Activated T-helper 9 cell treated with anti-CD3 and anti-CD28 coated beads, Interleukin-2, amount 50 U/mL, for 16 hours (primary cell): ENCODE data around the gene PCSK4.
A peak's percentile ranks its signal among the peaks of the same experiment; 100 is the strongest.
"Not testable (repeated sequence)": the region's sequence is repeated elsewhere in the genome, so short reads cannot be mapped to it uniquely, and the experiment has no call there.

Source experiments
- DNase-seq: peaks from one replicate; pipeline ENCODE4 v3.0.0-alpha.2; 2020; ENCODE audit warnings: low read depth

The PCSK4 gene

DNA sequence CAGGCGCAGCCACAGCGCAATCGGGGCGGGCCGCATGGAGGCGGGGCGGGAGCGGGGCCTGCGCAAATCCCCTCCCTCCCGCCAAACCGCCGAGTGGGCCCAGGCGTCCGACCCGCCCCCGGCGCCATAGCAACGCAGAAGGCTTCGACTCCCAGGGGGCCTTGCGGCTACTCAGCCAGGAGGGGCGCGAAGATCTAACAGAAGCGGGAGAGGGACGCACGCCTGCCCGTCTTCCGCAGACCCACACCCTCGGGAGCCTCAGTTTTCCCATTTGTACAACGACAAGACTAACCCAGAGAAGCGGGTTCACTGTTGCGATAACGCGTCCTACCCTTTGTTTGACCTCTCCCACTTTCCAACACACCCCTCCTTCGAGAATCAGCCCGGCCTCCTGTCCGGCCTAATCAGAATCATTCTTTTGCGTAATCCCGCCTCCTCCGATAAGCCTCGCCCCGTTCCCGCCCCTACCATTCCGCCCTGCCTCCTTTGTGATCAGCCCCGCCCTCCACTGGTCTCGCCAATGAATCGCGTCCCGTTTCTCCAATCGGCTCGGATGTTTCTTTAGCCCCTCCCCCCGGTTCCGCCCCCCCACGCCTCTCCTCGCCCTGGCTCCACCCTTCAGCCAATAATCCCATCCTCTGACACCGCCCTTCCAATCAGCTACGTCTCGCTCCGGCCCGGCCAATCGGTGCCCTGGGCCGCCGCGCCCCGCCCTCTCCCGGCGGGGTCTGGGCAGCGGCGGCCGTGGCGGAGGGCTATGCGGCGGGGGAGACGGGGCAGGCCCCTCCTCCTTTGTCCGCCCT, at the start of gene PCSK4:
PCSK4 (minus strand) TSS at position 40 of the 803 bp plus-strand sequence; CDS start at position 36, 4 bp downstream.
- peak; percentile 95 for DNase-seq

DNA sequence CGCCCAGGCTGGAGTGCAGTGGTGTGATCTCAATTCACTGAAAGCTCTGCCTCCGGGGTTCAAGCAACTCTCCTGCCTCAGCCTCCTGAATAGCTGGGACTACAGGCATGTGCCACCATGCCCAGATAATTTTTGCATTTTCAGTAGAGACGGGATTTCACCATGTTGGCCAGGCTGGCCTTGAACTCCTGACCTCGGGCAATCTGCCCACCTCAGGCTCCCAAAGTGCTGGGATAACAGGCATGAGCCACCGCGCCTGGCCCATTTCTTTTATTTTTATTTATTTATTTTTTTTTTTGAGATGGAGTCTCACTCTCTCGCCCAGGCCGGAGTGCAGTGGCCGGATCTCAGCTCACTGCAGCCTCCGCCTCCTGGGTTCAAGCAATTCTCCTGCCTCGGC, 49.6 kb upstream of the PCSK4 start:
- DNase-seq, result not testable (repeated sequence)

DNA sequence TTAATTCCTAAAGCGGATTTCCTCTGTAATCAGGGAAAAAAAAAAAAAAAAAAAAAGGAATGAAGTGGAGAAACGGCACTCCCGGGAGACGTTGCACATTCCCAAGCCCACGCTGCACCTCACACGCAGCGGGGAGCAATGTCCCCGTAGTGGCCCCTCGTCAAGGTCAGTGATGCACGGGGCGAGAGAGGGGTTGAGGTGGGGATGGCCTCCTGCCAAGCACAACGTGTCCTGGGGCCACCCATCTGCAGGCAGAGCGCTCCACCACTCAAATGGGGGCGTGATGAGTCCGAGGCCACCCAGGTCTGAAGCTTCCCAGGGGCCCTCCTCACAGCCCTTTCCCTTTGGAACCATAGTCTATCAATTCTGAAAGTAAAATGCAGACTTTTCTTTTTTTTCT, 48.8 kb upstream of the PCSK4 start:
- DNase-seq, result no peak

DNA sequence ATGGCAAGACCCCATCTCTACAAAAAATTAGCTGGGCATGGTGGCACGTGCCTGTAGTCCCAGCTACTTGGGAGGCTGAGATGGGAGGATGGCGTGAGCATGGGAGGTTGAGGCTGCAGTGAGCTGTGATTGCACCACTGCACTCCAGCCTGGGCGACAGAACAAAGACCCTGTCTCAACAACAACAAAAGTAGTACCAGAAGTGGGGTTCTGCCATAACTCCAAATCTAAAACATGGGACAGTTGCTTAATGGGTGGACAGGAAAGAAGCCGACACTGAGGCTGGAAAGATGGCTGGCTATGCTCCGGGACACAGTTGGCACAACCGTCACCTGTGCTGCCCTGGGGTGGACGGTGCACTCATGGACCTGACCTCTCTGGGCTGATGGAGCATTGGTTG, 45.5 kb upstream of the PCSK4 start:
- DNase-seq, result not testable (repeated sequence)

DNA sequence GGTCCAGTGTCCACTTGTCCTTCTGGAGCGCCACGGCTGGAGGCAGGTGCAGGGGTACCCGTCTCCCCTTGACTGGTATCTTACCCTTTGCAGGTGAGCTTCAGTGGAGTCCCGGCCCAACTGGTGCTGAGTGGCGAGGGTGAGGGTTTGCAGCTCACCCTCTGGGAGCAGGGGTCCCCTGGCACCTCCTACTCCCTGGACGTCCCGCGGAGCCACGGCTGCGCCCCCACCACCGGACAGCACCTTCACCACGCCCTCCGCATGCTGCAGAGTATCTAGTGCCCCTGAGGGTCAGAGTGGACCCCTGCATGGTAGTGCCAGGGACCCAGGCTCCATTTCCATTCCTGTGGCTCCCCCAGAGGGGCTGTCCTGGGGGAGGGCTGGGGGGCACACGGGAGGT, 44.8 kb upstream of the PCSK4 start:
- no peak for DNase-seq

DNA sequence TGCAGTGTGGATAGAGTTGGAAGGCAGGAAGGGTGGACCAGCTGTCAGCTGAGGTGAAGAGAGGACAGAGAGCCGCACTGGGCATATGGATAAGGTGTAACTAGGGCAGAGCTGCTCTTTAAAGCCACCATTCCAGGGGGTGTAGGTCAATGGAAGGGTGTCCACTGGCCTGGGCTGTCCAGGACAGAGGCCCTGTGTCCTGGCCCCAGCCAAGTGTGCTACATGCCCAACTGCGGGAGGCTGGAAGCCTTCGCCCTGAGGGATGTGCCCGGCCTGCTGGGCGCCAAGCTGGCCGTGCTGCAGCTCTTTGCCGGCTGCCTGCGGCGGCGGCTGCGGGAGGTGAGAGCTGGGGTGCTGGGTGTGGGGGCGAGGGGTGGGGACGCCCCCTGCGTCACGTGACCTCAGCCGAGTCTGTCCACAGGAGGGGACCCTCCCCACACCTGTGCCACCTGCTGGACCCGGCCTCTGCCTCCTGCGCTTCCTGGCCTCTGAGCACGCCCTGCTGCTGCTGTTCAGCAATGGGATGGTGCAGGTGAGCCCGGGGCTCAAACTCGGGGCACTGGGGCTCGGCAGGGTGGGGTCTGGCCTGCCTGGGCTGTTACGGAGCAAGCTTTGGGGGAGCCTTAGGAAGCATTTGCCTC, 43.5 kb upstream of the PCSK4 start:
- no peak for DNase-seq

DNA sequence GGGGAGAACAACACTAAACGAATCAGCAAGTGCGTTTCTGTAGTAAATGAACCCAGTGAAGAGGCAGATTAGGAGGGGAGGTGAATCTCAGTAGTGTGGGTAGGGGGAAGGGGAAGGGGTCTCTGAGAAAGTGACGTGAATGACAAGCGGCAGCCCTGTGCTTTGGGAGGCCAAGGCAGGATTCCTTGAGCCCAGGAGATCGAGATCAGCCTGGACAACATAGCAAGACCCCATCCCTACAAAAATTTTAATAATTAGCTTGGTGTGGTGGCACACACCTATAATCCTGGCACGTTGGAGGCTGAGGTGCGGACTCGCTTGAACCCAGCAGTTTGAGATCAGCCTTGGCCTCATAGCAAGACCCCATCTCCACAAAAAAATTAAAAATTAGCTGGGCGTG, 41.9 kb upstream of the PCSK4 start:
- no peak for DNase-seq

DNA sequence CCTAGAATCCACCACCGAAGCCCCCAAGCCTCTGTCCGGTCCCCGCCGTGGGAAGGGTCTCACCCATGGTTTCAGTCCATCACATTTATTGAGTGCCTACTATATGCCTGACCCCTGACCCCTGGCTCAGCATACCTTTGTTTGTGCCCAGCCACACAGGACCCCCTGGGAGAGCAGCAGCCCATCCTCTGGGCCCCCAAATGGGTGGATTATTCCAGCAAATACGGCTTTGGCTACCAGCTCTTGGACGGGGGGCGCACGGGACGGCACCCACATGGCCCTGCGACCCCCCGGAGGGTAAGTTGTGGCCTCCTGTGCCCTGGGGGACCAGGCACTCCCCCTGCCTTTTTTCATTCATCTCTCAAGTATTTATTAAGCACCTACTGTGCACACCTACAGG, 41.4 kb upstream of the PCSK4 start:
- DNase-seq, result no peak

DNA sequence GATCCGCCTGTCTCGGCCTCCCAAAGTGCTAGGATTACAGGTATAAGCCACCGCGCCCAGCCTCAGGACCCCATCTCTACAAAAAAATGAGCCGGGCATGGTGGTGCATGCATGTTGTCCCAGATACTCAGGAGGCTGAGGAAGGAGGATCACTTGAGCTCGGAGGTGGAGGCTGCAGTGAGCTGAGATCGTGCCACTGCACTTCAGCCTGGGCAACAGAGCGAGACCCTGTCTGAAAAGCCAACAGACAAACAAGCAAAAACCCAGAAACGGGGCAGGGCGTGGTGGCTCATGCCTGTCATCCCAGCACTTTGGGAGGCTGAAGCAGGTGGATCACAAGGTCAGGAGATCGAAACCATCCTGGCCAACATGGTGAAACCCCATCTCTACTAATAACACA, 40.7 kb upstream of the PCSK4 start:
- not testable (repeated sequence) for DNase-seq

DNA sequence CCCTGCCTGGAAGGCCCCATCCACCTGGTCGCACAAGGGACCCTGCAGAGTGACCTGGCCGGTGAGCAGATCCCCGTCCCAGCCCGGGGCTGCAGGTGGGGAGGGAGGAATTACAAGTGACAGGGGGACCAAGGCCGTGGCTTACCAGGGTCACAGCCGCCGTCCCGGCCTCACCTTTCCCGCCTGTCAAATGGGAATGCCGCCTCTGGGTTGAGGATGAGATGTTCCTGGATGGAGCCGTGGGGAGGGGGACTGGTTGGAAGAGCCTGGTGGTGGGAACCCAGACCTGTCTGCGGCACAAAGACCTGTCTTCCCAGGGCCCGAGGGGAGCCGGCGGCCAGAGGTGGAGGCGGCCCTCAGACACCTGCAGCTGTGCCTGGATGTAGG, 39.3 kb upstream of the PCSK4 start:
- no peak for DNase-seq

DNA sequence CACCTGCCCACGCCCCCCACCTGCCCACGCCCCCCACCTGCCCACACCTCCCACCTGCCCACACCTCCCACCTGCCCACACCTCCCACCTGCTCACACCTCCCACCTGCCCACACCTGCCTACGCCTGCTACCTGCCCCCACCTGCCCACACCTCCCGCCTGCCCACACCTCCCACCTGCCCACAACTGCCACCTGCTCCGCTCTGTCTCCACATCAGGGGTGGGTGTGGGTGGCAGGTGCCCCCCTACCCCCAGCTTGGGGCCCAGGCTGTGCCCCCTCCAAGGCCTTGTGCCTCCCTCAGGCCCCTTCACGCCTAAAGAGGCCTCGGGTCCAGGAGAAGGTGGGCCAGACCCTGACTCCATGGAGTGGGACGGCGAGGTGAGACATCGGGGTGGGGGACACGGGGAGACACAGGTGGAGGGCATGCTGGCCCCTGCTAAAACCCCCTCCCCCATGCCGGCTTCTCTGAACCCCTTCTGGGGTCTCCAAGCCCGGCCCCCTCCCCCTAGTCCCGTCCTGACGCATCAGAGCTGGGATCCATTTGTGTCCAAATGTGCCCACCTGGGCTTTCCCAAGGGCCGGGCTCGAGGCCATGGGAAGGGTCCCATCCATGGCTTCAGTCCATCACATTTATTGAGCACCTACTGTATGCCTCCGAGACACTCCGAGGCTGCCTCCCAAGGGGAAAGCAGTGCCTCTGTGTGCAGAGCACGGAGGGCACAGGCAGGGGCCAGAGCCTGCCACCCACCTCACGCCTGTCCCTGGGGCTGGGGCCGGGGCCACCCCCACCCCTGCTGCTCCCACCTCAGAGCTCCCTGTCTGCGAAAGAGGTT, 38.7 kb upstream of the PCSK4 start:
- no peak for DNase-seq

DNA sequence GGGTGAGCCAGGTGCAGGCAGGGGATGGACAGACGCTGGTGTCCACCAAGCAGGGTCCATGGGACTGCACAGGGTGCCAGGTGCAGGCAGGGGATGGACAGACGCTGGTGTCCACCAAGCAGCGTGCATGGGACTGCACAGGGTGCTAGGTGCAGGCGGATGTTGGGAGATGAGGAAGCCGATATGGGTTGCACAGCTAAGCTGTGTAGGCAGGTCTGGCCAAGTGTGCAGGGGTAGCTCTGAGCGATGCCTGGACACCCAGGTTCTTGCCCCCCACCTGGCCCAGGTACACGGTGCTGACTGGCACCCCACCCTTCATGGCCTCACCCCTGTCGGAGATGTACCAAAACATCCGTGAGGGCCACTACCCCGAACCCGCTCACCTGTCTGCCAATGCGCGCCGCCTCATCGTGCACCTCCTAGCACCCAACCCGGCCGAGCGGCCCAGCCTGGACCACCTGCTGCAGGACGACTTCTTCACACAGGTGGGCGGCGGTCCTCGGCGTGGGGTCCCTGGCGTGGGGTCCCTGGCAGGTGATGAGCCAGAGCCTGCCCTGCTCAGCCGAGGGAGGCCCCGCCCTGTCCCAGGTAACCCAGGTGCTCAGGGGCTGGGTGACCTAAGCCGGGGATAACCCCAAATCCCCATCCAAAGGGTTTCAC, 37.6 kb upstream of the PCSK4 start:
- DNase-seq, result no peak

DNA sequence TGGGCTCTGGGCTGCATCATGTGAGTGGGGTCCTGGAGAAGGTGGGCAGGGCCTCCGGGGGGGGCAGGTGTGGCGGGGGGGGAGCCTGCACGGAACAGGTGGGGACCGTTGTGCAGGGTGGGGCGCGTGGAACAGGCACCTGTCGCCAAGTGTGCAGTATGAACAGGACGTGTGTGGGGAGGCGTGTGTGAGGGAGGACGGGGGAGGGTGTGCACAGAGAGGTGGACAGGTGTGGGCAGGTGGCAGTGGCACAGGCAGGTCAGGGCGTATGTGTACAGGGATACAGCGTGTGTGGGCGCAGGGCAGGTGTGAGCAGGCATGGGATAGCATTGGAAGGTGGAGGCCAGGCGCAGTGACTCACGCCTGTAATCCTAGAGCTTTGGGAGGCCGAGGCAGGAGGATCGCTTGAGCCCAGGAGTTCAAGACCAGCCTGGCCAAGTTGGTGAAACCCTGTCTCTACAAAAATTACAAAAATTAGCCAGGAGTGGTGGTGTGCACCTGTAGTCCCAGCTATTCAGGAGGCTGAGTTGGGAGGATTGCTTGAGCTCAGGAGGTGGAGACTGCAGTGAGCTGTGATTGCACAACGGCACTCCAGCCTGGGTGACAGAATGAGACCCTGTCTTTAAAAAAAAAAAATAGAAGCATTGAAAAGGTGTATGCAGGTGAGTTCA, 37.0 kb upstream of the PCSK4 start:
- DNase-seq, result no peak

DNA sequence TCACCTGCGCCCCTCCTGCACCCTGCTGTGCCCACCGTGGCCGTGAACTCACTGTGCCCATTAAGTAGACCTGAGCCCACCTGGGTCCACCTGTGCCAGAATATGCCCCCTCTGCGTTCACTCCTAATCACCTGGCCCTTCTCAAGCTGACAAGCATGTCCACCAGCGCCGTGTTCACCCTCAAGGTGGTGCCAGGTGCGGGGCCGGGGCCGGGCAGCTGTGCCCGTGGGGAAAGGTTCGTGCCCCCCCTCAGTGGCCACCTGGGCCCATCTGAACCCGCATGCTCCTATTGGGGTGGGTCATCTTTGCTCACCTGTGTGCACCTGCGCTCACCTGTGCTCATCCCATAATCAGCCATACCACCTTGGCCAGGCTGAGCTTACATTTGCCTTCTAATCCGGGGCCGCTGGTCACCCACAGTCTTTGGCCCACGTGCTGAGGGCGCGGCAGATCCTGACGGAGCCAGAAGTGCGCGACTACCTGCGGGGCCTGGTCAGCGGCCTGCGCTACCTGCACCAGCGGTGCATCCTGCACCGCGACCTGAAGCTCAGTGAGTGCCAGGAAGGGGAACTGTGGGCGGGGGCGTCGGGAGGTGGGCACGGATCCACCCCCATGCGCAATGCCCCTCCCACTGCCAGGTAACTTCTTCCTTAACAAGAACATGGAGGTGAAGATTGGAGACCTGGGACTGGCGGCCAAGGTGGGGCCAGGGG, 36.1 kb upstream of the PCSK4 start:
- DNase-seq, result no peak

DNA sequence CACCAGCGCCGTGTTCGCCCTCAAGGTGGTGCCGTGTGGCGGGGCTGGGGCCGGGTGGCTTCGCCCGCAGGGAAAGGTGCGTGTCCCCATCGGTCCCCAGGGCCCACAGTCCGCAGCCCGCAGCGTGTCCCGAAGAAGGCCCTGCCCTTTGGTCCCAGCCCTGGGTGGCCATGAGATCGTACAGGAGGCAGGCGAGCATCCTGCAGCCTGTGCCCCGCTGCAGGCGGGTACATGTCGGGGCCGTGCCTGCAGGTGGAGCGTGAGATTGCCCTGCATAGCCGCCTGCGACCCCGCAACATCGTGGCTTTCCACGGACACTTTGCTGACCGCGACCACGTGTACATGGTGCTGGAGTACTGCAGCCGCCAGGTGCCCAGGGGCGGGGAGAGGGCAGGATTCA, 35.2 kb upstream of the PCSK4 start:
- no peak for DNase-seq

DNA sequence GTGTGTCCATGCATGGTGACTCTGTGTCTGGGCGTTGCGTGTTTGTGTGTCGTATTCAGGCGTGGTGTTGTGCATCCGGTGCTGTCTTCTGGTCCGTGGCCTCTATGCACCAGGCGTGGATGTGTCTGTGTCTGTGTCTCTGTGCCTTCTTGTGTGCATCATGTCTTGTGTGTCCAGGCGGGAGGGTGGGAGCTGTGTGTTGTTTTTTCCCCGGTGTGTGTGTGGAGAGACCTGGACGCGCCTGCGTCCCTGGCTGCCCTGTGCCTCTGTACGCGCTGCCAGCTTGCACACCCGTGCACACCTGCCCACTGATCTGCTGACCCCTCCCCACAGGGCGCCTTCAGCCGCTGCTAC, 34.8 kb upstream of the PCSK4 start:
- no peak for DNase-seq

DNA sequence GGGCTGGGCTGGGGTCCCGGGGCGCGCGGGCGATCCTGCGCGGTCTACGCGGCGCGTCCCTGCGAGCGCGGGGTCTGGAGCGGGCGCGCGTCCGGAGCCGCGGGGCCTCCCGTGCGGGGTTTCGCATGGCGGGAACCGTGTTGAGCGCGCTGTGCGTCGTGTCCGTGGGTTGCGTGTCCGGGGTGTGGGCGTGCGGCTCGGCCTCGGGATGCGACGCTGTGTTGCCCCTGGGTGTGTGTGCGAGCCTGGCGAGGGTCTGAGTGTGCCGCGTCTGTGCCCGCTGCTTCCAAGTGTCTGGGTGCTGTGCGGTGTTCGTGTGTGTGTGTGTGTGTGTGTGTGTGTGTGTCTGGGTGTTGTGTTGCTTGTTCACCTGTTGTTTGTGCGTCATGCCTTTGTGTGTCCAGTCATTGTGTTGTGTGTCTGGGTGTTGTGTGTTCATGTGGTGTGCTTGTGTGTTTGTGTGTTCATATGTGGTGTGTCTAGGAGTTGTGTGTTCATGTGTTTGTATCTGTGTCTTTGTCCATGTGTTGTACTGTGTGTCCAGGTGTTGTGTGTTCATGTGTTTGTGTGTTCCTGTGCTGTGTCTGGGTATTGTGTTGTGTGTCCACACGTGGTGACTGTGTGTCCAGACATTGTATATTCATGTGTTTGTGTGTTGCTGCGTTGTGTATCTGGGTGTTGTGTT, 34.3 kb upstream of the PCSK4 start:
- no peak for DNase-seq

DNA sequence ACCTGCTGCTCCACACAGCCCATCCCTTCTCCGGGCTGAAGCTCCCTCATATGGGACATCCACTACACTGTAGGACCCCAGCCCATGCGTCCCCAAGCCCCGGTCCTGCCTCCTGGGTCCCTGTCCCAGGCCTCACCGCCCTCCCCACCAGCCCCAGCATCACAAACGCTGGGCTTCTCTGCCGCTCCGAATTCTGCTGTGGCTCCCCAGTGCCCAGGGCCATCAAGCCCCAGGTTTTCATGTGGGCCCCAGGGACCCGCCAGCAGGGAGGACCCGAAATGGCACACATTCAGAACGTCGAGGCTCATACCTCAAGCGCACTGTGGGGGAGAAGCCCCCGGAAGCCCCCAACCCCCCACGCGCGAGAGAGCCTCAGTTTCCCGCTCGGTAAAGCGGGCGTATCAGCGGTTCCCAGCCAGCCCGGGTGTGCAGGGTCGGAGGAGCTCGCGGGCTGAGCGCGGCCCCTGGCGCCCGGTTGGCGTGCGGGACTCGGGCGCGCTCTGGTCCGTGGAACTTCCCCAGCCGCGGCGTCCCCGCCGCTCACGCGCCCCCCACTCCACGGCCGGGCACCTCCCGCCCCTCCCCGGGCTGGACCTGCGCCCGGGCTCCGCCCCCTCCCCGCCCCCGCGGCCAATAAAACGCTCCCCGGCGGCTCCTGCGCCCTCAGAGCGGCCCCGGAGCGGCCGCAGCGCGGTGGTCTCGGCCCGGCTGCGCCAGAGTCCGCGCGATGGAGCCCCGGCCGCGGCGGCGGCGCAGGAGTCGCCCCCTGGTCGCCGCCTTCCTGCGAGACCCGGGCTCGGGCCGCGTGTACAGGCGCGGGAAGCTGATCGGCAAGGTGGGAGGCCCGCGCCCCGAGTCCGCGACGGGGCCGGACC, 33.5 kb upstream of the PCSK4 start, which contains the start of gene PLK5:
PLK5 (plus strand) TSS at position 666 of the 875 bp plus-strand sequence. CDS start 2,920 bp downstream, outside the sequence.
- DNase-seq, result no peak

DNA sequence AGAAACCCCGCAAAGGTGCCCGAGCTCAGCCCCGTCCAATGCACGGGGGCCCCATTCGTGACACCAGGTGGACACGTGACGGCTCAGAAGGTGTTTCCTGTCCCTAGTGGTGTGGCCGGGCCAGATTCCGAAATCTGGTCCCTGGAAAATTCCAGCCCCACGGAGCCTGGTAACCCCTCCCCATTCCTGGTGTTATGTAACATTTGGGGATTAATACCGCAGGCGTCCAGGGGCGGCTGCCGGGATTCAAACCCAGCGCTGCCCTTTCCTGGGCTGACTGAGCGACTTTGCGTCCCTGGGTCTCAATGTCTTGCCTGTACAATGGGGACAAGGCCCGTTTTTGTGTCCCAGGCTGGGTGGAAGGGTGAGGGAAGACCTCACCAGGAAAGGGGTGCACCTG, 32.7 kb upstream of the PCSK4 start:
- no peak for DNase-seq
